Activated CD4-positive, alpha-beta T cell treated with anti-CD3 and anti-CD28 coated beads, Interleukin-2, amount 10 ng/mL, durations not matched to agents 24 days and 14 days (primary cell): ENCODE data around the gene PTAFR. TPM values are rescaled to one million over a fixed set of nuclear protein-coding genes. Genes with fewer than 3 reads are reported as not detected.
A peak's percentile ranks its signal among the peaks of the same experiment; 100 is the strongest.

ENCODE experiments used
- DNase-seq: peaks from one replicate; pipeline ENCODE4 v3.0.0; 2022
- H3K27ac Mint-ChIP-seq: one replicate; pipeline ENCODE4 v1.8.0; 2022; ENCODE audit warnings: mild to moderate bottlenecking, mixed read lengths
- H3K27me3 Mint-ChIP-seq: one replicate; pipeline ENCODE4 v1.8.0; 2022; ENCODE audit warnings: mixed read lengths
- H3K36me3 Mint-ChIP-seq: one replicate; pipeline ENCODE4 v1.8.0; 2022; ENCODE audit warnings: low read depth, mild to moderate bottlenecking, mixed read lengths
- H3K4me1 Mint-ChIP-seq: one replicate; pipeline ENCODE4 v1.8.0; 2021; ENCODE audit warnings: mixed read lengths
- H3K4me3 Mint-ChIP-seq: one replicate; pipeline ENCODE4 v1.8.0; 2022; ENCODE audit warnings: mild to moderate bottlenecking, moderate library complexity, mixed read lengths
- H3K9me3 Mint-ChIP-seq: one replicate; pipeline ENCODE4 v1.8.0; 2021; ENCODE audit warnings: mixed read lengths
- intact Hi-C: fragments of 100-400 bp; cut with micrococcal nuclease; formaldehyde crosslinking; loops from one replicate; pipeline ENCODE4 v1.15.1; 2023
- total RNA-seq: library from RNA; stranded (reverse); gene quantifications from 2 replicates; pipeline ENCODE4 v1.2.3, GENCODE V29; 2022

The PTAFR gene, protein sequence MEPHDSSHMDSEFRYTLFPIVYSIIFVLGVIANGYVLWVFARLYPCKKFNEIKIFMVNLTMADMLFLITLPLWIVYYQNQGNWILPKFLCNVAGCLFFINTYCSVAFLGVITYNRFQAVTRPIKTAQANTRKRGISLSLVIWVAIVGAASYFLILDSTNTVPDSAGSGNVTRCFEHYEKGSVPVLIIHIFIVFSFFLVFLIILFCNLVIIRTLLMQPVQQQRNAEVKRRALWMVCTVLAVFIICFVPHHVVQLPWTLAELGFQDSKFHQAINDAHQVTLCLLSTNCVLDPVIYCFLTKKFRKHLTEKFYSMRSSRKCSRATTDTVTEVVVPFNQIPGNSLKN
- total RNA-seq: 0.40 and 0.57 TPM in 2 replicates

DNA sequence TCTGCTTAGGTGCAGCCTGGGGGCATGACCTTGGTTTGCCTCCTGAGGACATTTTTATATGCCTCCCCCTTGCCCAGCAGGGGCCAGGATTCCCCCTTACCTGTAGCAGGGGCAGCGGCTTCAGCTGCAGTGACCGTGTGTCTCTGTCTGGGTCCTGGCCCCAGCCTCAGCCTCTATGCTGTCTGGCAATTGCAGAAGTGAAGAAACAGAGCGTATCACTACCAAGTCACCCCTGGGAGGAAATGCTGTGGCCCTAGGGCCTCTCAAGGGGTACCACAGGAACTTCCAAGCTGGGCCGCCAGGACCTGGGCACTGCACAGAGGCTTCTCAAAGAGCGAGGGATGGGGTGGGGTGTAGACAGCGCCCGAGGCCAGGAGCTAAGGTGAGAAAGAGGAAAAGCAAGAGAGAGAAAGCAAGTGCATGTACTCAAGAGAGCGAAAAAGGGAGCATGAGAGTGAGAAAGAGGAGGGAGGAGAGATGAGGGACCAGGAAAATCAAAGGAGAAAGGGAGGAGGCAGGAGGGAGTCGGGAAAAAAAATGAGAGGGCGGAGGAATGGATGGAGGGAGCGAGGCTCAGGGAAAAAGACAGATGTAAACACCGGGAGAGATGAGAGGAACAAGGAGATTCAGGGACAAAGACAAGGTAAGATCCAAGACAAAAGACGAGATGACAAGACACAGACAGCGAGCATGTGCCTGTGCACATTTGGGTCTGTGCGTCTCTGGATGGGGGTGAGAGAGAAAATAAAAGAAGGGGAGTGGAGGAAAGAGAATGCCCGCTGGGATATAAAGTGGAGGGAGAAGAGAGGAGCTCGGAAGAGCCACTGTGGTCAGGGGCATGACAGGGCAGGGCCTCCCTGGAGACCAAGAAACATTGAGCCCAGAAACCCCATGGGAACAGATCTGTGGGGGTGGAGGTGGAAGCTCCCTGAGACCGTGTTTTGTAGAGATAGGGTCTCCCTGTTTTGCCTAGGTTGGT lies at the start of gene PTAFR:
PTAFR (minus strand) TSS at position 199 of the 979 bp plus-strand sequence. CDS start 25,669 bp downstream, outside the sequence.
- peaks cover 29% of the 10 kb centered on the region for H3K4me1 Mint-ChIP-seq
- H3K36me3 Mint-ChIP-seq: no peaks in the 10 kb centered on the region
- peaks cover 70% of the 10 kb centered on the region for H3K27me3 Mint-ChIP-seq
- H3K4me3 Mint-ChIP-seq: no peak within 1 kb of the TSS
- intact Hi-C loops: no loop called here
- no peak for DNase-seq
- H3K9me3 Mint-ChIP-seq: no peaks in the 10 kb centered on the region
- no peak within 1 kb of the TSS for H3K27ac Mint-ChIP-seq

DNA sequence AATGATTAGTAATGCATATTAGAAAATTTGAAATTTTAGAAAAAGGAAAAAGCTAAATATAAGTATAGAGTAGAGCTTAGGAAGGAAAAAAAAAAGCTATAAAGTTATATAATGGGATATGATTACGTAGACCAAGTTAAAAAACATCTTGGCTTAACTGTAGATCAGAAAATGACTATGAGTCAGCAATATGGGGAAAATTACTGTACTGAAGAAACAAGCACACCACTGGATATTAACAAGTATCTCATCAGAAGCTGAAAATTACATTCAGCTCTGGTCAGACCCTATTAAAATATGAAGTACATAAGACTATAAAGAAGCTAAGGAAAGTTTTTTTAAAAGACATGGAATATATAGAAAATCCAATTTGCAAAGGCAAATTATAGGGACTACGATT lies 36.8 kb upstream of the PTAFR start:
- H3K4me1 Mint-ChIP-seq: peaks cover 5% of the 10 kb centered on the region
- H3K27ac Mint-ChIP-seq: no peak overlapping the region
- peaks cover 32% of the 10 kb centered on the region for H3K36me3 Mint-ChIP-seq
- DNase-seq: no peak
- no peaks in the 10 kb centered on the region for H3K9me3 Mint-ChIP-seq
- no peaks in the 10 kb centered on the region for H3K27me3 Mint-ChIP-seq
- H3K4me3 Mint-ChIP-seq: no peak overlapping the region
- intact Hi-C loops: no loop called here

DNA sequence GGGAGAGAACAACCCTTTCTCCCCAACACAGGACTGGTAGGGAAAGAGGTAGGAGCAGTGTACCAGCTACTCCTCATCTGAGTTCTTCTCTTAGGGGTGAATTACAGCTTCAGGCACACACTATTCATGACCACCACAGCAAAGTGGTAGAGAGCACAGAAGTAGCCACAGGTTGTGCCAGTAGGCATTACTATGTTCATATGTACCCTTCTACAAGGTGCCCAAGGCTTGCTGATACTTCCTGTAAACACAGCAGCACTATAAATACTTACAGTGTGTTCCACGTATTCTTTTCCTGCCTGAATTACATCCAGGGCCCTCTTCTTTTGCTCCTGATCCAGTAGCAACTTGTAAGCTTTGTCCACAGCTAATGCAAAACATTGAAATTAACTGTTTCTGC lies 33.2 kb upstream of the PTAFR start:
- intact Hi-C loops: loop anchor here (1.0 to 2.0 kb wide), 2 partner anchors 118 to 351 kb away; no protein-coding TSS in a partner anchor
- H3K9me3 Mint-ChIP-seq: no peaks in the 10 kb centered on the region
- DNase-seq: no peak
- no peak overlapping the region for H3K4me3 Mint-ChIP-seq
- peaks cover 46% of the 10 kb centered on the region for H3K36me3 Mint-ChIP-seq
- H3K4me1 Mint-ChIP-seq: peaks cover 5% of the 10 kb centered on the region
- H3K27ac Mint-ChIP-seq: no peak overlapping the region
- no peaks in the 10 kb centered on the region for H3K27me3 Mint-ChIP-seq

DNA sequence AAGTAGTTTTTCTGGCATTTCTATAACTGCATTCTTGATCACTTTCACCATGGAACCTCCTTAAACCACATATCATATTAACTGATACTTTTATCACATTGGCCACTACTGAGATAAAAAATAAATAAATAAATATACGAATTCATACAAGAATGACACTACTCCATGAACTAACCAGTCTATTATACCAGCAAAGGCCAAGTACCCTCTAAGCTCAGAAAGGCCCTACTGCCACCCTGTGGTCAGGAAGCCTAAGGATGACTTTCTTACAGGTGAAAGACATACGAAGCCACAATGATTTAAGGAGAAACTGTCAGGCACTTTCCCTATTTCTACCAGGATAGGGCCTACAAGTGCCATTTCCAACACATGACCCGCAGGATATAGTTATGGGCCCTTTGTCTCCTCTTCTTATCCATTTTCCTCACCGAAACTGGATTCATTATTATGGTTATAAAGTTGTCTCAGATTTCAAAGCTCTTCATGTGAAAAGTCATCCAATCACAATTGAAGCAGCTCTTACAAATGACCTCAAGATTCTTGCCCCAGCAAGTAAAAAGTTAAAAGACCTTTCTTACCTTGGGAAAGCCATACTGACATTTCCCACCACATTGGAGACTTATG lies 32.4 kb upstream of the PTAFR start:
- Mint-ChIP-seq H3K27ac (no peak overlapping the region), H3K4me3 (no peak overlapping the region), H3K36me3 (peaks cover 51% of the 10 kb centered on the region), H3K9me3 (no peaks in the 10 kb centered on the region), H3K27me3 (no peaks in the 10 kb centered on the region), H3K4me1 (peaks cover 5% of the 10 kb centered on the region)
- intact Hi-C loops: loop anchor here (1.0 to 2.0 kb wide), 2 partner anchors 118 to 350 kb away; no protein-coding TSS in a partner anchor
- peak; percentile 90 for DNase-seq

DNA sequence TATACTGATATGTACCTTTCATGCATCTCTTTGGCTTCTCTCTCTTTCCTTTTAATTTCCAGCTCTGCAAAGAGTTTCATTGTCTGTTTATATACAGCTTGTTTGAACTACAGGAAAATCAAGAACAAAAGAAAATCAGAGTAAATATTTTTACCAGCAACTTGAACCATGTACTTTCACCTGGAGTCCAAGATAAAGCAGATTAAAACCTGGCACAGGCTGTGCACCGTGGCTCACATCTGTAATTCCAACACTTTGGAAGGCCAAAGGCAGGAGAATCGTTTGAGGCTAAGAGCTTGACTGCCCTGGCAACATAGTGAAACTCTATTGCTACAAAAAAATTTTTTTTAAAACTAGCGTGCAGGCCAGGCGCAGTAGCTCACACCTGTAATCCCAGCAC lies 28.8 kb upstream of the PTAFR start:
- no peaks in the 10 kb centered on the region for H3K27me3 Mint-ChIP-seq
- peaks cover 15% of the 10 kb centered on the region for H3K4me1 Mint-ChIP-seq
- H3K4me3 Mint-ChIP-seq: no peak overlapping the region
- H3K36me3 Mint-ChIP-seq: peaks cover 73% of the 10 kb centered on the region
- no peaks in the 10 kb centered on the region for H3K9me3 Mint-ChIP-seq
- intact Hi-C loops: no loop called here
- no peak for DNase-seq
- no peak overlapping the region for H3K27ac Mint-ChIP-seq

DNA sequence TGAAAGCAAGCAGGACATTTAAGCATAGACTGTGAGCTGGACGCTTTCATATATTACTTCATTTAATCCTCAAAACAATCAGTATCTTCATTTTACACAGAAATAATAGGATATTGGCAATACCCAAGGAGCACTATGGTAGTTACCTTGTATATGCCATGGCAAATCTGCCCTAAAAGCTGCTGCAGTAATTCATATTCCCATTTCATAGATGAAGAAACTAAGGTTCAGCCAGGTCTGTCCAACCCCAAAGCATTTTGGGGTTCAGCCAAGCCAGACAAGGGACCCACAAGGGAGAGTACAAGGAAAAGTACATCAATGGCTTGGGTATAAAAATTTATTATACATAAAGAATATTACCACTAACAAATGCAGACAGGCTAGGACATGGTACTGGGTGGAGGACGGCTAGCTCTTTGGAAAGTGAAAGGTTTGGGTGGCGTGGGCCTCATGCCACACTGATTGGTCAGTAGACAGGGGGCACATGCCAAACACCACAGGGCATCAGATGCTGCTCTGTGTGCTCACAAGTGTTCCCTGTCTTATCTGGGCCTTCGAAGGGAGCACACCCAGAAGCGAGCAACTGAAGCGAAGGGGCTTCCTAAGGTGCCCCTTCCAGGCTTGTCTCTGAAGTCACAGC lies 23.9 kb upstream of the PTAFR start:
- peak overlapping the region; percentile 69 for H3K4me3 Mint-ChIP-seq
- no peaks in the 10 kb centered on the region for H3K27me3 Mint-ChIP-seq
- peaks cover 82% of the 10 kb centered on the region for H3K36me3 Mint-ChIP-seq
- H3K27ac Mint-ChIP-seq: peak overlapping the region; percentile 90
- intact Hi-C loops: loop anchor here (1.0 to 2.0 kb wide), 6 partner anchors 32 to 144 kb away; partner anchors contain the start of genes DNAJC8 and EYA3
- DNase-seq: no peak
- H3K9me3 Mint-ChIP-seq: peaks cover 6% of the 10 kb centered on the region
- H3K4me1 Mint-ChIP-seq: peaks cover 42% of the 10 kb centered on the region

DNA sequence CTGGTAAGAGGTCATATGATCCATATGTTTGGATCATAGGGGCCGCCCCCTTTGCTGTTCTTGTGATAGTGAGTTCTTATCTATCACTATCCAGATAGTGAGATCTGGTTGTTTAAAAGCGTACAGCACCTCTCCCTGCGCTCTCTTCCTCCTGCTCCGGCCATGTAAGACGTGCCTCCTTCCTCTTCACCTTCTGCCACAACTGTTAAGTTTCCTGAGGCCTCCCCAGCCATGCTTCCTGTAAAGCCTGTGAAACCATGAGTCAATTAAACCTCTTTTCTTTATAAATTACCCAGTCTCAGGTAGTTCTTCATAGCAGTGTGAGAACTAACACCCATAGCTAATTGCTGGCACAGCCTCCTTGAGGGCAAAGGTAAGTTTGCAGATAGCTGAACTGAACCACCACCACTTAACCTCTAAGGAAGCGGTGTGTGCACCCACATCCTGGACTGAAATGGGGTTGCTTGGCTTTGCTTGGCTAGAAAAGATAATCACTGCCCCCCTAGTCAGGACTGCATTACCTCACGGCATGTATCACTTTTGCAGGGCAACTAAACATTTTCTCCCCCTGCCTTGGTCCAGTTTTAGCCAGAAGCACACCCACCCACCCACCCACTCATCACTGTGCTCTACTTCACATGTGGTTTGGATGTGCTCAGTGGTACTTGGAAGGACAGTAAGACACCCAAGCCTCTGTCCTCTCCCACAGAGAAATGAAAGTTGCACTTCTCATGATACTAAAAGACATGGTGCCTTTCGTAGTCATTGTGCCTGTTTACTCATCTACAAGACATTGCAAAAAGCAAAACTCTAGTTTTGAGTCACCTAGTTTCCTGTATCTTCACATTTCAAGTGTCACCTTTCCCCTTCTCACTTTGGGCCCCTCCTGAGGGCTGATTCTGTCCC lies 23.1 kb upstream of the PTAFR start:
- peak; percentile 93 for DNase-seq
- Mint-ChIP-seq H3K36me3 (peaks cover 74% of the 10 kb centered on the region), H3K27ac (peak overlapping the region; percentile 90), H3K27me3 (no peaks in the 10 kb centered on the region), H3K9me3 (peaks cover 6% of the 10 kb centered on the region), H3K4me1 (peaks cover 42% of the 10 kb centered on the region), H3K4me3 (peak overlapping the region; percentile 73)
- intact Hi-C loops: loop anchor here (1.0 to 2.0 kb wide), 7 partner anchors 30 to 143 kb away; partner anchors contain the start of genes DNAJC8 and EYA3

DNA sequence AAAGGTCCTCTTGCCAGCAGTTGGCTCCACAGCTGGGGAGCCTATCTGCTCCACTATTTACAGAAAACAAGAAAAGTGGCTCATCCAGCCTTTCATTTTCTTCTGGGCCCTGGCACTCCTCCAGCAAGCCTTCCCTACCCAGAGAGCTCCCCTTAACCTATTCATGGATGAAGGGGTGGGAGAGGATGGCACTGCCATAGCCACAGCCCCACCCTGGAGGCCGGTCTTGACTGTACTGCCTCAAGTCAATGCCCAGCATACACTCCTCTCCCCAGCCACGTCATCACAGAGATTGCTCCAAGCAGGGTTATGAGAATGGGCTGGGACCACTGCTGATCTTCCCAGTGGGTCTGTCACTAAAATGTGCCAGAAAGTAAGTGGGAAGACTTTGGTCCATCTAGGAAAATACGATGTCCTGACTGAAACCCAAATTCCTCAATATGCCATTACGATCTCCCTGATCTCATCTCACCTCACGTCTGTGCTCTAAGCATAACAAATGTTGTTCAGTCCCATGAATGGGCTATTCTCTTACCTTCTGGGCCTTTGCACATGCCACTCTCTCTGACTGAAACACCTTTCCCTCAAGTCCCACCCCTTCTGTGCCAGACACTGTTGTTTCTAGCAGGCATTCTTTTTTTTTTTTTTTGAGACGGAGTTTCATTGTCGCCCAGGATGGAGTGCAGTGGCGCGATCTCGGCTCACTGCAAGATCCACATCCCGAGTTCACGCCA lies 21.4 kb upstream of the PTAFR start:
- peaks cover 42% of the 10 kb centered on the region for H3K4me1 Mint-ChIP-seq
- peaks cover 2% of the 10 kb centered on the region for H3K27me3 Mint-ChIP-seq
- peak overlapping the region; percentile 27 for H3K4me3 Mint-ChIP-seq
- peaks cover 62% of the 10 kb centered on the region for H3K36me3 Mint-ChIP-seq
- H3K27ac Mint-ChIP-seq: no peak overlapping the region
- H3K9me3 Mint-ChIP-seq: peaks cover 6% of the 10 kb centered on the region
- DNase-seq: no peak
- intact Hi-C loops: no loop called here

DNA sequence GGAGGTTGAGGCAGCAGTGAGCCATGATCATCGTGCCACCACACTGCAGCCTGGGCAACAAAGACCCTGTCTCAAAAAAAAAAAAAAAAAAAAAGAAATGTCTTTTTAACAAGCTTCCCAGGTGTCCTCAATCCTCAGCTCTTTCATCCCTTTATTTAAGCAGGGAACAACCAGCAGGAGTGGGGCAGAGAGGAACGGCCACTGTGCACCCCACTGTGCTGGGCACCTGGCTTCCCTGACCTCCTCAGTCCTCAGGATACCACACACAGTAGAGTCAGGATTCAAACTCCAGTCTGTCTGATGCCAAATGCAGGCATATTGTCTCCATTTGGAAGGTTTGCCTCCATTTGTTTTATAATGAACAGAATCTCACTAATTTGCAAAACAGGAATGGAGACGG lies 19.8 kb upstream of the PTAFR start:
- H3K27me3 Mint-ChIP-seq: peaks cover 2% of the 10 kb centered on the region
- no peak overlapping the region for H3K4me3 Mint-ChIP-seq
- DNase-seq: no peak
- peaks cover 6% of the 10 kb centered on the region for H3K9me3 Mint-ChIP-seq
- H3K4me1 Mint-ChIP-seq: peaks cover 41% of the 10 kb centered on the region
- H3K36me3 Mint-ChIP-seq: peaks cover 51% of the 10 kb centered on the region
- H3K27ac Mint-ChIP-seq: no peak overlapping the region
- intact Hi-C loops: no loop called here

DNA sequence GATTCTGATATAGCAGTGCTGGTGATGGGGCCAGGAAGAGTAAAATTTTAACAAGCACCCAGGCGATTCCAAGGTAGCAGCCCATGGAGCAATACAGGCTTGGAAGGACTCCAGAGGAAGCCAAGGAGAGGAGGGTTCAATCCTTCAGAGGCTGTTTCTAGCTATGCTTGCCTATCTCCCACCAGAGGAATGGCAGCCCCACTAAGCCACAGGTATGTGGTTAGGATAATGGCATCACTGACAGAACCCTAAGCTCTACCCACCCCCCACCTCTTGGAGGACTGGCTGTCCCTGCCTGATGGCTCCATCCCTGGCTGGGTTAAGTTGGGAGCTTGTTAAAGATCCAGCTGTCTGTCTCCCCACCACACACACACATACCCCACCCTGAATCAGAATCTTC lies 19.3 kb upstream of the PTAFR start:
- Mint-ChIP-seq H3K27me3 (peaks cover 4% of the 10 kb centered on the region), H3K4me3 (no peak overlapping the region), H3K27ac (no peak overlapping the region), H3K4me1 (peaks cover 37% of the 10 kb centered on the region), H3K9me3 (peaks cover 6% of the 10 kb centered on the region), H3K36me3 (peaks cover 45% of the 10 kb centered on the region)
- DNase-seq: no peak
- intact Hi-C loops: no loop called here

DNA sequence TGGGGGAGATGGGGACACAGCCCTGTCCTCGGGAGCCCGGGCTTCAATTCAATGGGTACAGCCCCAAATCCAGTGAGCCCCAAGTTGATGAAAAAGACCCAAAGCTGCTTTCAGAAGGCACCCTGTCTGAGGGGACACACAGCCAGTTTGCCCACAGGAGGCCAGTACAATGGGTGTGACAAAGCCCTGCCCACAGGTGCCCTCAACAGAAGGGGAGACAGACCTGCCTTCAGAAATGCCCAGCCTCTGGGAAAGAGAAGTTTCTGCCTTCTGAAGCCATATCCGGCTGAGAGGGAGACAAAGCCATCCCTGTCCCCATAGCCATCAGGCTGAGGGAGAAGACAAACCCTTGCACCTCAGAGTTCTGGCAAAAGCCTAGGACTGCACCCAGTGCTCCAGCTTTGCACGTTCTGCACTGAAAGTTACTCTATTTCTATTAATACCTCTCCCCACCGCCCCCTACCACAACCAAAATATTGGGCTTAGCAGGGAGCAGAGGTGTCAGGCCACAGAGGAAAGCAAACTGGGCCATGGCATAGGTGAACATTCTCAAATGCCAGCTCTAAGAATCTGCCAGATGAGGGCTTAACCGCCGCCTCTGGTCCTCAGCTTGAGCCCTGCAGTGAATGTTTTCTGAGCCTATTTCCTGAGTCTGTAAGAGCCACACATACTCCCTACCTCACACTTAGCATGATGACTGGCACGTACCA lies 18.0 kb upstream of the PTAFR start:
- Mint-ChIP-seq H3K4me3 (no peak overlapping the region), H3K27me3 (peaks cover 8% of the 10 kb centered on the region), H3K4me1 (peaks cover 27% of the 10 kb centered on the region), H3K36me3 (peaks cover 34% of the 10 kb centered on the region), H3K9me3 (peaks cover 6% of the 10 kb centered on the region), H3K27ac (no peak overlapping the region)
- intact Hi-C loops: no loop called here
- DNase-seq: no peak
